ENCODE results near the gene RAD51B. TPM values are rescaled to one million over a fixed set of nuclear protein-coding genes. Genes with fewer than 3 reads are reported as not detected.
A peak's percentile ranks its signal among the peaks of the same experiment; 100 is the strongest.

The RAD51B gene
- total RNA-seq, 2 donors from 2014 or later: 13.7 to 15.1 TPM

GRCh38 chr14:68471029-68471963 is 651.7 kb downstream of the RAD51B start:
- no peak for DNase-seq (ENCODE audit: low spot score)
- intact Hi-C loops (cut with DNase I): no loop called here

GRCh38 chr14:68471964-68472508 is 652.5 kb downstream of the RAD51B start:
- DNase-seq (ENCODE audit: low spot score): no peak
- intact Hi-C loops (cut with DNase I): no loop called here

- no peak for DNase-seq (ENCODE audit: low spot score)
- intact Hi-C loops (cut with DNase I): no loop called here
These were observed 653.5 kb downstream of the RAD51B start for GRCh38 chr14:68473069-68473468.

GRCh38 chr14:68473794-68474193 is 654.2 kb downstream of the RAD51B start:
- DNase-seq (ENCODE audit: low spot score): no peak
- intact Hi-C loops (cut with DNase I): no loop called here

GRCh38 chr14:68474741-68475140 is 655.2 kb downstream of the RAD51B start:
- DNase-seq (ENCODE audit: low spot score): no peak
- intact Hi-C loops (cut with DNase I): no loop called here

- intact Hi-C loops (cut with DNase I): no loop called here
- DNase-seq (ENCODE audit: low spot score): no peak
These were observed 656.2 kb downstream of the RAD51B start for GRCh38 chr14:68475802-68476201.

- DNase-seq (ENCODE audit: low spot score): peak; percentile 90
- intact Hi-C loops (cut with DNase I): no loop called here
These were observed 656.9 kb downstream of the RAD51B start for GRCh38 chr14:68476212-68477109.

- intact Hi-C loops (cut with DNase I): no loop called here
- no peak for DNase-seq (ENCODE audit: low spot score)
These were observed 657.5 kb downstream of the RAD51B start for GRCh38 chr14:68477110-68477455.

- DNase-seq (ENCODE audit: low spot score): no peak
- intact Hi-C loops (cut with DNase I): no loop called here
These were observed 658.0 kb downstream of the RAD51B start for GRCh38 chr14:68477461-68478085.

- DNase-seq (ENCODE audit: low spot score): no peak
- intact Hi-C loops (cut with DNase I): no loop called here
These were observed 659.7 kb downstream of the RAD51B start for GRCh38 chr14:68479247-68479646.

GRCh38 chr14:68482018-68482417 is 662.4 kb downstream of the RAD51B start:
- no peak for DNase-seq (ENCODE audit: low spot score)
- intact Hi-C loops (cut with DNase I): no loop called here

GRCh38 chr14:68482772-68483395 is 663.3 kb downstream of the RAD51B start:
- DNase-seq (ENCODE audit: low spot score): no peak
- intact Hi-C loops (cut with DNase I): no loop called here

- intact Hi-C loops (cut with DNase I): no loop called here
- no peak for DNase-seq (ENCODE audit: low spot score)
These were observed 666.6 kb downstream of the RAD51B start for GRCh38 chr14:68486033-68486732.

- intact Hi-C loops (cut with DNase I): no loop called here
These were observed 667.2 kb downstream of the RAD51B start for GRCh38 chr14:68486809-68487208.

GRCh38 chr14:68487805-68488590 is 668.4 kb downstream of the RAD51B start:
- intact Hi-C loops (cut with DNase I): no loop called here
- no peak for DNase-seq (ENCODE audit: low spot score)

More at GRCh38 chr14:68486809-68487208, 667.2 kb downstream of the RAD51B start:
- no peak for DNase-seq (ENCODE audit: low spot score)

GRCh38 chr14:68491793-68492192 is 672.2 kb downstream of the RAD51B start:
- intact Hi-C loops (cut with DNase I): no loop called here
- DNase-seq (ENCODE audit: low spot score): no peak

- intact Hi-C loops (cut with DNase I): no loop called here
- no peak for DNase-seq (ENCODE audit: low spot score)
These were observed 673.0 kb downstream of the RAD51B start for GRCh38 chr14:68492381-68493151.
